SK-N-MC (cell line): ENCODE measurements around the gene PSORS1C1.

Experiments
- EZH2 ChIP-seq: fragments of 200-600 bp; sonication (generic); IDR thresholded peaks from one replicate; pipeline ENCODE4 v1.6.1; 2017; ENCODE audit warnings: antibody characterized with exemption
- POLR2AphosphoS5 ChIP-seq: IDR thresholded peaks from 2 replicates; pipeline ENCODE4 v1.6.1; 2012; ENCODE audit warnings: mild to moderate bottlenecking, low read depth, low read length, borderline replicate concordance

GRCh38 chr6:31079656-31080261 lies 34.8 kb upstream of the PSORS1C1 start:
- TF ChIP-seq POLR2AphosphoS5 (no peak), EZH2 (no peak)
